ENCODE results near the gene BTBD9.

Gene BTBD9

DNA sequence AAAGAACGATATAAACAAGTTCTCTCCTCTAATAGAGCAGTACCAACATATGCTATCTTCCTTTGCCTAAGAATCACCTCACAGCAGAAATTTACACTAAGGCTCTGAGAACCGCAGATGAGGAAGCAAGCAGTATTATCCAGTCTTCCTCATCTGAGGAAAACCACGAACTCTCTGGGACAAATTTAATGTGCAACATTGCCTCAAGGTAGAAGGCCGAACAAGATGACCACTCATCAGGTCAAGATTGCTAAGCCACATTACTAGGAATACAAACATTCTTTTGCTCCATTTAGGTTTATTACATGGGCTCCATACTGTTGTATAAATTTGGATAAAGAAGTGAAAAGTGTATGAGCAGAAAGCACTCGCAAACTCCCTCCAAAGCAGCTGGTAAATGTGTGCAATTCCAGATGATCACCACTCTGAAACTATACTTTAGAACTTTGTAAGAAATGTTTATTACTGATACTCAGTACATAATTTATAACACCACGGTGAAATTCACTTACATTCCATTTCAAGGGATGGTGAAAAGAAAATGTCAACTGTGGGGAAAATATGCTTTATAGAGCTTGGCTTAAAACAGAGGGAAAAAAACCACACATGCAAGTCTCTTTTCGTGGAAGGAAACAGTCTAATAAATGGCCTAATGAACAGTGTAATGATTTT lies 398.4 kb downstream of the BTBD9 start:
- DNase-seq (ENCODE audit: low read depth in 2 of 2) = no peak

DNA sequence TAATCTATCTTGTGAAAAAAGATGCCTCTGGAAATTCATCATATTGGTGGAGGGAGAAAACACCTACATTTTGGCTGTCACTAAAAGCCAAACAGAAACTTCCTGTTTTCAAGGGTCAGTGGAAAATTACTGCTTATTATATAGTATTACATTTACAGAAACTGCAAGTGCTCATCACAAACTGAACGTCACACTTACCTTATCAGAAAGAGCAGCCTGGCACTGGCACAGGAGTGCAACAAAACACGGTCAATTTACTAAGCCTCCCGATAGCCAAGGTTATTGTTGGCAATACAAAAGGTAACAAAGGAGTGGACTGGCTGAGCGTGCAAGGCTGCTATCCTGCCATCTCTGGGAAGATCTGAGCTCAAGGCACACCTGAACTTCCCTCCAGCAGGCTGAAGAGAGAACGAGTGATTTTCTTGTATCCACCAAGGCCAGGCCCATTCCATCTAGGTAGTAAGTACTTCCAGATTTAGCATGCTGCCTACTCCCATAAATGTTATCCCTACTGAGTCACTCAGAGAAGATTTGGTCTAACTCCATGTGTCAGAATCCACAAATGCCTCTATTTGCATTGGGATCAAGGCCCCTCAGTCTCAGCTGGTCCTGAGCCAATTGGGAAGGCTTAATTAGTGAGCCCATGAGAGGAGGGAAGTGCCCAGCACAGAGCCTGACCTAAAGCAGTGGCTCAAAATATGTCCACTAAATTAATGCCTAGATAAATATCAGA lies 399.8 kb downstream of the BTBD9 start:
- no peak for DNase-seq (ENCODE audit: low read depth in 2 of 2)

DNA sequence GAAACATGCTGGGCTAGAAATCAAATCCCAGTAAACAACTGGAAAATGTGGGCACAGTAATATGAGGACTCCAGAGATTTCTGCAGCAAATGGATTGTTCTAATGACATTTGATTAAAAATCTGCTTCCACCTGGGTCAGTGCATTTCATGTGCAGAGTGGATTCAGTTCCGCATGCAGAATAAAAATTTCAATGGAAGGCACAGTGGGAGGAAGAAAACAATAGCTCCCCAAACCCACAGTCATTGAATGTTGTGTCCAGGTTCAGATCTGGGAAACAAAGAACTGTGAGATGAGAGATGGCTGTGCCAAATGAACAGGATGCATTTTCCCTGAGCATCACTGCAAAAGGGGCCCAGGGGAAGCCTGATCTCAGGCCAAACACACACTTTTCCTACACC lies 403.1 kb downstream of the BTBD9 start:
- no peak for DNase-seq (ENCODE audit: low read depth in 2 of 2)

DNA sequence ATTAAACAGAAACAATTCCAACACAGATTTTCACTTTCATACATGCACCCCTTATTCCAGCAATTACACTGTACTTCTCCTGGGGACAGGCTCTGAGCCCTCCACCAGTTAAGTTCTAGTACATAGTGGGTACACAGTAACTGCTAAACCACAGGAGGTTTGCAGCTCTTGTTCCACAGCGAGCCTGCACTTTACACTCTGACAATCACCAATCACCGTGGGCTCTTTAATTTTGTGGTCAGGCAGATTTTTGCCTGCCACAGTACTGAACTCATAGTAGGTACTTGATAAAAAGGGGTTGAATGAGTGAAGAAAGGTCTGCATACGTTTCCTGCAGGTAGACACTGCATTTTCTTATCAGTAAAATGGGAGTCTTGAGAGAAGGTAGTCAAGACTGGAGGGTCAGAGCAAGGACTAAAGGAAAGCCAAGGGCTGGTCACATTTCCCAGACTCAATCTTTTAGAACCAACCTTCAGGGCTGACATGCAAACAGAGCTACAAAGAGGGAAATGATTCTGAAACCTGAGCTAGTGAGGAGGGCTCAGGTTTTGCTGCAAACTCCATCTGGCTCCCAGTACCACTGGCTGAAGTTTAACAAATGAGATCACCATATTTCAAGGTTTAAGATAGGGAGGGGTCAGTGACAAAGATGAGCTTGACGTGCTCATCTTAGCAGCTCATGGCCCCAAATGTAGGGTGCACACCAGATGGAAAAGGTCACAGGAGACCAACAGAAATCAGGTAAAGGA lies 404.6 kb downstream of the BTBD9 start:
- no peak for DNase-seq (ENCODE audit: low read depth in 2 of 2)

DNA sequence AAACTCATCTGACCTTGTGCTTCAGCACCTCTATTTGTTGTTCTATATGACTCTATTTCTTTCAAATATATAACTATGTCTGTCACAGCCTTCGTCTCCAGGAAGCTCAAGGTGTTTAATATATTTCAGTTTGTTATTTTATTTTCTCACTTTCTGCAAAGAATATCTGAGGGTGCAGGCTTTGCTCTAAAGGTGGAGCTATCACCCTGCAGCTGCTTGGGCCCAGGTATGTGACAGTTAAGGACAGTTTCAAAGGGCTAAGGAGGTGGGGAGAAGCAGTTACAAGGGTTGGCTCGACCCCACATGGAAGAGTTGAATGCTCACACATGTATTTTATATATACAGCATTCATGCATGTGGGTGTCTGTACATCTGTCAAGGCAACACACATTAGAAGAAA lies 405.6 kb downstream of the BTBD9 start:
- no peak for DNase-seq (ENCODE audit: low read depth in 2 of 2)

DNA sequence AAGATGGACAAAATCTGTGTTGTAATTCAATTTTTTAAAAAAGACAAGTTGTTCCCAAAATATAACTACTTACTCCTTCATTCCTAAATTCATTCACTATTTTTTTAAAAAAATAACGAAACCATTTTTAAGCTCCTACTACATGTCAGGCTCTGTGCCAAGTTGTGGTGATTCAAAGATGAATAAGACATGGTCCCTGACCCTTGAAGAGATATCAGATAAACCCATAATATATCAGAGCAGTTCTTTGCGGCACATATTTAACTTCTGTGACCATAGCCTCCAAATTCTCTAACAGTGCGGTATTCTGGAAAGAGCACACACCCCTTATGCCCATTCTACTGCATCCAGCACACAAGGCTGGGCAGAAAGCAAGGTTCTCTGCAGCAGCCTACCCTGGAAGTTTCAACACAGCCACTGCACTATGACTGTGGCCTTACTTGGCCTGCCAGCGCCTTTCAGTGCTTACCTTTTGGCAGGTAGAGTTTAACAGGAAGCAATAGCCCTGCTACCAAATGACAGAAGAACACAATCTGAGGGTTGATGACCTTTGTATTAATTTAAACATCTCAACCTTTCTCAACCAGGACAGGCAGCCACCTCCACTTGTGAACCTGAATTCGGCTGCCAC lies 406.5 kb downstream of the BTBD9 start:
- DNase-seq (ENCODE audit: low read depth in 2 of 2) = no peak

DNA sequence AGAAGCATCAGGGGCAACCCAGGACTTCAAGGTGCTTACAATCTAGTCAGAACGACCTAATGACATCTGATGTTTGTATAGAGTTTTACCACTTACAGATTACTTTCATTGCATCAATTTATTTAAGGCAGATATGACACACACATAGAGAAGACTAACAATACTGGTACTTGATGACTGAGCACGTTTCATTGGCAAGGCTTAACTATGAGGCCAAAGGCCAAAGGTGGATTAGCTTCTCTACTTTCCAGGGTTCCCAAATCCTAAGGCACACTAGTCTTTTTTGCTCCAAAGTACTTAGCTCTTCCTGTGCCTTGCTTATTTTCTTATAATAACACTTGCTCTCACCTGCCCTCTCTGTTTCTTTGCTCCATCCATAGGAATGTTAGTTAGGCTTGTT lies 414.0 kb downstream of the BTBD9 start:
- no peak for DNase-seq (ENCODE audit: low read depth in 2 of 2)

DNA sequence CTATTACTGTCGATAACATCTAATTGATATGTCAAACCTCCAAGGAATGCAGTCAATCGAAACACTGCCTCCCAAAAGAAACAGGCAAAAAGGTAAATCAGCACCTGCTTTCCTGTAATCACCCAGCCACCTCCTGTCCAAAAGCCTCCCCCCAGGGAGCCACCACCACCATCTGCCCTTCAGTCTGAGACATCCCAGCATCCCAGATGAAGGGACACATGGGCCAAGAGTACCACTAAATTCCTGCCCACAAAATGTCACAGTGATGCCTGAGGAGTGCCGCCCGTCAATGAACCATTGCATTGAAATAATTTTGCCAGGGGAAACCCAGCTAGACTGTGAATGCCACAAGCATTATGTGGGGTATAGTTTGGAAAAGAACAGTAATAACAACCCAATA lies 418.5 kb downstream of the BTBD9 start:
- no peak for DNase-seq (ENCODE audit: low read depth in 2 of 2)

DNA sequence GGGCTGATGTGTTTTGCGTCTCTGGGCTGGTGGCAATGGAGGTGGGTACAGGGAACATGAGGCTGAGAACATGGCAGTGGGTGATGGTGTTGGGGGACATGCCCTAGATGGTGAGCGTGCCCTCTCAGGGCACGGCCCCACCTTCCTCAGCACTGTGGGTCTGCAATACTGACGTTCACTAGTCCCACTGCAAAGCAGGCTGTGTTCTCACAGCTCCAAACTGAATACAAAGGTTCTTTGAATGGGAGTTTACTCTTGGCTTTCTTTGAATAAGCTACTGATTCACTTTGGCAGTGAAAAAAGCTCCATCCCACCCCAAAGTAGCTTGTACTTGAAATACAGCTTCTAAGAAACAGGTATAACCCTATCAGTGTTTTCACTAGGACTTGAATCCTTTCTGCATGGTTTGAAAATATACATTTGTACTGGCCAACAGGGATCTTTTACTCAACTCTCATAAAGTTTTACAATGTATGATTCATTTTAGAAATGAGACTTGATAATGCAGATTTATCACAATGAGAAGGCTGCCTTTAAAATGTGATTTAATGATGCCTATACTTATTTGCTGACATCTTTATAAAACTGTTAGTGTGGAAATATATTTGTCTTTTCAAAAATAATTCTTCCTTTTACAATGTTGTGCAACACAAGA lies 419.5 kb downstream of the BTBD9 start:
- no peak for DNase-seq (ENCODE audit: low read depth in 2 of 2)

DNA sequence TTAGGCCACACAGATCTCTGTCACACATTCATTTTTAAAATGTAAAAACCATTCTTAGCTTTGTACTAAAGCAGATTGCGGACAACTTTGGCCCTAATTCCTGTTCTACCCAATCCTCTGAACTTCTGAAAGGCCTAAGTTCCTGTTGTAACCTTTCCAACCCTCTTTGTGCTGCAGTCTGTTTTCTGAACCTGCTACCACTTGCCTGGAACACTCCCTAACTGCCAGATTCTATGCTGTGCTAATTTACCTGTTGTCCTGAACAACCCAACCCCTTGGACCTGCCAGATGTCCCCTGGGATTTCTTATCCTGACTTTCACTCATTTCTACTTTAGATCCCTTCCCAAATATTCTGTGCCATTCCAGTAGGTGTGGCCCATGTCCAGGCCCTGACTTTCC lies 421.5 kb downstream of the BTBD9 start:
- no peak for DNase-seq (ENCODE audit: low read depth in 2 of 2)

DNA sequence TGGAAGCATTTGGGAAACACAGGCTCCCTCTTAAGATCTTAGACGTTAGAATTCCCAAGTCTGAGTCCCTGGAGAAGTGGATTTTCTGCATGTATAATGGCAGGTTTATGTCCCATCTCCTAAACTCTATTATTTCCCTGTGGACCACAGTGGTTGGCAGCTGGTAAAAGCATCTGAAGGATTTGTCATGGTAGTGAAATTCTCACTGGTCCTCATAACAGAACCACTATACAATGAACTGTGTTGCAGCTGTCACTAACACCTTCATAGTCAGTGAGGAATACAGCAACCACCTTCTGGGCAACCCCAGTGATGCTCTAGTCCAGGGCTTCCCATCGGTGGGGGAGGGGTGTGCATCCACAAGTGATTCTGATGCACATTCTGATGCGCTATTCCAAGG lies 423.3 kb downstream of the BTBD9 start:
- DNase-seq (ENCODE audit: low read depth in 2 of 2) = no peak

DNA sequence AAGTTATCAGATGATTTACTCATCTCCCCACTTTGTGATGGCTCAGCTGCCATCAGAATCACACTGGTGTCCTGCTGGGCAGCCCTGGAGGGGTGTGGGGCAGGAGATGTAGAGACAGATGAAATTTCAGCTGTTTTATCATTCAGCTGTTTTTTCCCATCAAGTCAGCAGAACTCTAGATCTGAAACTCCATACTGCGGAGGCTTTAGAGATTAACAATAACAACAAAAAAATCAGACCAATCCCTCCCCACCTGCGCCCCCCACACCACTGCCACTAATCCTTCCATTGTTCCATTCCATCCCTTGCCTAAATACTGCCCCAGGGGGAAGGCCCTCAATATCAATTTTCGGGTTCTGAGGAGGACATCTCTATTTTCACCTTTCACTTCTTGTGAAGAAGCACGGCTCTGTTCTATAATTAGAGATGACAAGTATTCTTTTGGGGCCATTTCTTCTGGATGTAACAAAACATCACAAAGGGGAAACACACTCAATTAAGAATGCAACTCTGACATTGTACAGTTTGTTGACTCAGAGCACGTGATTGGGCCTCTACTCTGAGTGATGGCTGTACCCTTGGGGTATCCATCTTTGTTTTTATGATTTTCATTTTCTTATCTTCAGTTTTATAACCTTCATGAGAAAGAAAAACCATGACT lies 423.9 kb downstream of the BTBD9 start:
- no peak for DNase-seq (ENCODE audit: low read depth in 2 of 2)

DNA sequence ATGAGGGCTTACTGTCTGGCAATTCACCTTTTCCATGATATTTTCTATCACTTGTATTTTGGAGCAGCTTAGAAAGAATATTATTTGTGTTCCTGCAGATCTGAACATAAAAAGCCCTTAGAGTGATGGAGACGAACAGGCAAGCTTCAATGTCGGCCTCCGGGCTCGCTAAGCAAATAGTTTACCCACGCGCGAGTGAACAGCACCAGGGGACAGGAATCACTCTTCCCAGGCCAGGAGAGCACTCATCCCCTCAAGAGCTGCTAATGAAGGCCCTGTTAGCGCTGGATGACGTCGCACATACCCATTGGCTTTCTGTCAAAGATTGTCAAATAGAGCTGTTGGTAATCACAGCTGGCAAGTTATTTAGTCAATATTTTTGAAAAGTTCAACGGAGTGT lies 424.5 kb downstream of the BTBD9 start:
- DNase-seq (ENCODE audit: low read depth in 2 of 2) = no peak

DNA sequence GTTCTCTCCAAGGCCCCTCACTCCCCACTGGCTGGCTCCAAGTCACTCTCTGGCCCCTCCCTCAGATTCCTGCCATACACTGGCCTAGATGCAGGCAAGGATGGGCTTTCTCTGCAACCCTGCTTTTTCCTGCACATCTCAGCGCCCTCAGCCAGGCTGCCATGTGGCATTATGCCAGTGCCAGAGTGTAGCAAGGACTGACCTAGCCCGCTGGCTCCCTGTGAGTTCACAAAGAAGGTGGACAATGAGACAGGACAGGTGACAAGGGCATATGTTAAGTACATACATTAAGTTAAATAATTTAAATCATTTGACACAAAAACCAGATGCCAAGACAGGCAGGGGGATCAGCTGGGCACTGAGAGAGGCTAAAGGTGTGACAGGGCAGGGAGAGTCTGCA lies 425.6 kb downstream of the BTBD9 start:
- DNase-seq (ENCODE audit: low read depth in 2 of 2) = no peak

DNA sequence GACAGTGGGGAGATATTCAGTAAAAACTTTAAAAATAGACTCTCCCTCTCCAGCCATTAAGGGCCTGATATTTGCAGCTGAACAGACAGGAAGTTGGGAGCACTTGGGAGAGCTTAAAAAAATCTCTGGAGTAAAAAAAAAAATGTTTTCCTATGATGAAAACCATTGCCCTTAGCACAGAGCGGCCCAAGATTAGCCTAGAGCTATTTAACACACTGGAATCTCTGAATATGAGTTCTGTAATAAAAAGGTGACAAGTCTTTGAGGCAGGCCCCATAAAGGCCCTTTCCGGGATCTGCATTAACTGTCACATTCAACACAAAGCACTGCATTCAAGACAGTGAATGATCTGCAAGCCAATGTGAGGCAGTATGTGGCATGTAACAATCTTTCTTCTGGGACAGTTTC lies 426.5 kb downstream of the BTBD9 start:
- no peak for DNase-seq (ENCODE audit: low read depth in 2 of 2)

DNA sequence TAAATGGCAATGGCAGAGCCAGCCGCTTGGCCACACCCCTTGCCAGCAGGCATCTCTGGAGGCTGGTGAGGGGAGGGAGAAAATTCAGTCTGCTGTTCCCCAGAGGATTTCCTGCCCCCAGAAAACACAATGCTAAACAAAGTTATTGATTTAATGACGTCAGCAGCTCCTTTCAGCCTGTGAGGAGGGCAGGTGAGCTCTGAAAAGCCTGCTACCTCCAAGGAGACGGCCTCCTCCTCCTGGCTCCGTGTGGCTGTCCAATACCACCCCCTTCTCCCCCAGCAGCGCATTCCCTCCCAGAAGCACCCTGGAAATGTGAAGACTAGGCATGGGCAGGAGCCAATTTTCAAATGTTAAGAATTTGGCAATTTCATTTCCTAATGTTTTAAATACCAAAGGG lies 427.1 kb downstream of the BTBD9 start:
- no peak for DNase-seq (ENCODE audit: low read depth in 2 of 2)

DNA sequence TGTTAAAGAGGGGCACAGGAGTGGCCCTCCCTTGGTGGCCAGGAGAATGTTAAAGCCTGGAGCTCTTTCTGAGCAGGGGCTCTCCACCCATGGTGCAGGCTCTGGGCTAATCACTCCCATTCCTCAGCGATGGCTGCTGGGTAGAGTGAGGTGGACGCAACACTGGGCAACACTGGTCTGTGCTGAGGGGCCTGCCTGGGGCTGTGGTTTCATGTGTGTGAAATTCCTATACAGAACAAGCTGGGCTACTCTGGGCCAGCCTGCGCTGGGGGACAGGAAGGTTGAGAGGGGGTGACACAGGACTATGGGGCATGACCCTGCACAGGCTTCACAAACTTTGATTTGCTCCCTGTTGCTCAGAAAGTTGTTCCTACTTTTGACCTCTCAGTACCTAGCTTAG lies 427.6 kb downstream of the BTBD9 start:
- no peak for DNase-seq (ENCODE audit: low read depth in 2 of 2)

DNA sequence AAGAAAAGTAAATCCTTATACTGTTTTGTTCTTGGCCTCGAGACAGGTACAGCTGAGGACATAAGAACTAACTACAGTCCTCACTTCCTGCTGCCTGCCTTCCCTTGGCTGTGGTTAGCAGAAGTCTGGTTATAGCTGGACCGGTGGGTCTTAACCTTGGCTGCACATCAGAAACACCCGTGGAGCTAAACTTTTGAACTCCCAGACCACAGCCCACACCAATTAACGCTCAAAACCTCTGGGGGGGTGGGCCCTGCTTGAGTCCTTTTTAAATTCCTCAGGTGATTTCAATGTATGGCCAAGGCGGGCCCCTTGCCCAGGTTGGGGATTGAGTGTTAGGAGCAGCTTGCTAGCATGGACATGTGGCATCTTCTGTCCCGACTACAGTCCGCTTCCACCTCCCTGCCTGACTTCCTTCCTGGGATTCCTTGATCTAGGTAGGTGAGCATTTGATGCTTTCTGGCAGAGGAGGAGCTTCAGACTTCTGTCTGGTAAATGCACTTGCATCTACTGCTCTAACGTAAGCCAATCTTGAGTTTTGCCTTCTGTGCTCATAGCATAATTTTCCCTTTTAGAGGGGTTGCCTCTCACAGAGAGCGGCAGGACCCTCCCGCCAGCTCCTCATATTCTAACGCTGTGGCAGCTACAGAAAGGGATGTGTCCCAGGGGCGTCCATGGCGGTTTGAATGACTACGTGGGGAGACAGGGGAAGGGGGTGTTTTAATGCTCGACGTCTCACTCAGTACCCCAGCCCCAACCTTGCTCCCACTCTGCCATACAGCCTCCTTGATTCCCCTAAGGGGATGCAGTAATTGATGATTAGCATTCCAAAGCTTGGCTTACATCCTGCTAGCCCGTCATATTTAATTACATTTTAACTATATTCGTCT lies 430.1 kb downstream of the BTBD9 start:
- DNase-seq (ENCODE audit: low read depth in 2 of 2) = no peak

DNA sequence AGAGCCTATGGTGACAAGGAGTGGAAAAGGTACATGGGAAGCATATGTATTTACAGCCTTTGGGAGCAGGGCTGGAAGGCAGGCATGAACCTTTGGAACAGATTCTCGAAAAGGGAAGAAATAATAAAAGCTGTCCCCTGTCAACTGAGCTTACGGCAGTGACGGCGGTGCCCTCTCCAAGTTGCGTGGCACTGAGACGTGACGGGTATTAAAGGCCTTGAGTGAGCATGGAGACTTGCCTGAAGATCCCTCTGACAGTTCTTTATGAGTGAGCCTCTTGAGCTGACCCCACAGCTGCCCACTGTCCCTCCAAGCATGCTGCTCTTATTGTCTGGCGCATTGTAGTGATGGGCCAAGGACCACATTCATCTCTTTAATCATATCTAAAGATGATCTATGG lies 431.7 kb downstream of the BTBD9 start:
- DNase-seq (ENCODE audit: low read depth in 2 of 2) = no peak

DNA sequence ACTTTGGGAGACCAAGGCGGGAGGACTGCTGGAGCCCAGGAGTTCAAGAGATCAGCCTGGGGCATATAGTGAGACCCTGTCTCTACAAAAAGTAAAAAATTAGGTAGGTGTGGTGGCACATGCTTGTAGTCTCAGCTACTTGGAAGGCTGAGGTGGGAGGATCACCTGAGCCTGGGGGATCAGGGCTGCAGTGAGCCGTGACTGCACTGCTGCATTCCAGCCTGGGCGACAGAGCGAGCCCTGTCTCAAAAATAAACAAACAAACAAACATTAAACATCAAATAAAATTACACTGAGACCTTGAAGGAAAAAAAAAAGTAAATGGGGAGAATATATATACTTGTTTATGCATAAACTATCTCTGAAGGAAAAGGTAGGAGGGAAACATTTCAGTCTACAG lies 432.4 kb downstream of the BTBD9 start:
- no peak for DNase-seq (ENCODE audit: low read depth in 2 of 2)

DNA sequence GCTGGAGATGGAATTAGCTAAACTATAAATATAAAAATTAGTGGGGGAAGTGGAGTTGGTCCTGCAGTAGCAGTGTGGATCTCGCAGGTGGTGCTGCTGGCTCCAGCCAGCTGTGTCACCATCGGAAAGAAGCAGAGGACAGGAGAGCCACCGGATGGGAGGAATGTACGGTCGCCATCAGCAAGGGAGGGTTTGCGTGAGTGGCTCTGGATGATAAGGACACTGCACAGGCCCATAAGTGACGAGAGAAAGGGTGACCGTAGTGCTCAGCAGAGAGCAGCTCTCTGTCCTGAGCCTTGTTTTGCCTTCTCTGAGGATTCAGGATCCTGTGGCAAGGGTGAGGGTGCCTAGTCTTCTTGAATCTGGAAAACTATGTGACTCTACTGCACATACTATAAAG lies 441.5 kb downstream of the BTBD9 start:
- DNase-seq (ENCODE audit: low read depth in 2 of 2) = no peak

Data from stimulated activated CD8-positive, alpha-beta memory T cell treated with anti-CD3 and anti-CD28 coated beads, Interleukin-7, amount 100 ng/mL, for 4 hours (primary cell).